Karpas-422 (cell line): ENCODE results near the gene VPS33B. TPM values are rescaled to one million over a fixed set of nuclear protein-coding genes. Genes with fewer than 3 reads are reported as not detected.
A peak's percentile ranks its signal among the peaks of the same experiment; 100 is the strongest.

ENCODE experiments used
- DNase-seq: peaks from one replicate; pipeline ENCODE4 v3.0.0-alpha.2; 2015
- H2AFZ ChIP-seq: fragments of 200-600 bp; sonication (generic); 2 replicates; pipeline ENCODE4 v1.6.1; 2014; ENCODE audit warnings: antibody characterized with exemption, low read length, mixed read lengths
- H3K27ac ChIP-seq: fragments of 200-600 bp; sonication (generic); 2 replicates; pipeline ENCODE4 v1.5.1; 2014; ENCODE audit warnings: mild to moderate bottlenecking, low read length, moderate library complexity
- H3K27me3 ChIP-seq: fragments of 200-600 bp; sonication (generic); 2 replicates; pipeline ENCODE4 v1.6.1; 2014; ENCODE audit warnings: low read length, mixed read lengths
- H3K36me3 ChIP-seq: fragments of 200-600 bp; sonication (generic); 2 replicates; pipeline ENCODE4 v1.6.1; 2014; ENCODE audit warnings: low read length, mixed read lengths; ENCODE audit not compliant: insufficient read depth
- H3K4me1 ChIP-seq: fragments of 200-600 bp; sonication (generic); 2 replicates; pipeline ENCODE4 v1.6.1; 2014; ENCODE audit warnings: mild to moderate bottlenecking, low read length, mixed read lengths
- H3K4me2 ChIP-seq: fragments of 200-600 bp; sonication (generic); 2 replicates; pipeline ENCODE4 v1.6.1; 2014; ENCODE audit warnings: low read length, low read depth, mild to moderate bottlenecking; ENCODE audit not compliant: poor library complexity, severe bottlenecking
- H3K4me3 ChIP-seq: fragments of 200-600 bp; sonication (generic); 2 replicates; pipeline ENCODE4 v1.5.1; 2014; ENCODE audit warnings: mild to moderate bottlenecking, antibody characterized with exemption, low read length, mixed read lengths
- H3K79me2 ChIP-seq: fragments of 200-600 bp; sonication (generic); 2 replicates; pipeline ENCODE4 v1.6.1; 2014; ENCODE audit warnings: mild to moderate bottlenecking, low read length, mixed read lengths
- H3K9ac ChIP-seq: fragments of 200-600 bp; sonication (generic); 2 replicates; pipeline ENCODE4 v1.6.0; 2014; ENCODE audit warnings: low read length
- H3K9me2 ChIP-seq: fragments of 200-600 bp; sonication (generic), shearing (Covaris generic); replicated peaks from 2 replicates; pipeline ENCODE4 v1.6.0; 2014; ENCODE audit warnings: mild to moderate bottlenecking, low read length, moderate library complexity; ENCODE audit not compliant: insufficient read depth
- H3K9me3 ChIP-seq: fragments of 300-700, 200-600 bp; sonication (generic); 2 replicates; pipeline ENCODE4 v1.6.1; 2014; ENCODE audit warnings: low read length, mixed read lengths
- H4K20me1 ChIP-seq: fragments of 200-600 bp; sonication (generic); 2 replicates; pipeline ENCODE4 v1.6.1; 2014; ENCODE audit warnings: mild to moderate bottlenecking, antibody characterized with exemption, low read length, low read depth; ENCODE audit not compliant: insufficient read depth
- total RNA-seq: library from RNA; depleted of rRNA; stranded (reverse); fragments of >200 nt; shearing (Covaris generic); gene quantifications from 2 replicates; pipeline ENCODE4 v1.2.3, GENCODE V29; 2014; ENCODE audit warnings: low replicate concordance

VPS33B gene
- total RNA-seq, 1 experiment from 2014 or later, result 5.7 TPM

DNA sequence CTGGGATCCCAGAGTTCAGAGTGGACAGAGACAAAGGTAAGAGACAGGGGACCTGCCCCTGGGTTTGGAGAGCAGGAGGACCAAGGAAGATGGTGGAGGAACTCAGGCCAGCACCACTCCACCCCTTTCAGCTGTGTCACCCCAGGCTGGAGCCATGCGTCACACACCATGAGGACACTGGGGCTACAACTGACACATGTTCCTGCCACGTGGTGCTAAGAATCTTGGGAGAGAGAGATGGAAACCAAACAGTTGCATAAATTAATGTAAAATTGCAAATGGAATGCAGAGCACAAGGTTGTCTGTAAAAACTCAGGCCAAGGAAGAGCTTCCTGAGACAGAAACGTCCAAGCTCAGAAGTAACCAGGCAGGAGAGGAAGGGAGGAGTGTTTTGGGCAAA is 22.7 kb upstream of the VPS33B start:
- H3K4me2 ChIP-seq, result no peak overlapping the region
- no peak for DNase-seq
- no peaks in the 10 kb centered on the region for H3K9me2 ChIP-seq
- no peak overlapping the region for H3K4me3 ChIP-seq
- H3K9ac ChIP-seq, result no peak overlapping the region
- H4K20me1 ChIP-seq, result no peaks in the 10 kb centered on the region
- no peak overlapping the region for H3K27ac ChIP-seq
- H2AFZ ChIP-seq, result no peak overlapping the region; the same call in 1 of the 2 replicates
- no peaks in the 10 kb centered on the region for H3K79me2 ChIP-seq
- no peaks in the 10 kb centered on the region for H3K9me3 ChIP-seq
- no peaks in the 10 kb centered on the region for H3K27me3 ChIP-seq
- peaks cover 10% of the 10 kb centered on the region for H3K4me1 ChIP-seq
- H3K36me3 ChIP-seq, result no peaks in the 10 kb centered on the region

DNA sequence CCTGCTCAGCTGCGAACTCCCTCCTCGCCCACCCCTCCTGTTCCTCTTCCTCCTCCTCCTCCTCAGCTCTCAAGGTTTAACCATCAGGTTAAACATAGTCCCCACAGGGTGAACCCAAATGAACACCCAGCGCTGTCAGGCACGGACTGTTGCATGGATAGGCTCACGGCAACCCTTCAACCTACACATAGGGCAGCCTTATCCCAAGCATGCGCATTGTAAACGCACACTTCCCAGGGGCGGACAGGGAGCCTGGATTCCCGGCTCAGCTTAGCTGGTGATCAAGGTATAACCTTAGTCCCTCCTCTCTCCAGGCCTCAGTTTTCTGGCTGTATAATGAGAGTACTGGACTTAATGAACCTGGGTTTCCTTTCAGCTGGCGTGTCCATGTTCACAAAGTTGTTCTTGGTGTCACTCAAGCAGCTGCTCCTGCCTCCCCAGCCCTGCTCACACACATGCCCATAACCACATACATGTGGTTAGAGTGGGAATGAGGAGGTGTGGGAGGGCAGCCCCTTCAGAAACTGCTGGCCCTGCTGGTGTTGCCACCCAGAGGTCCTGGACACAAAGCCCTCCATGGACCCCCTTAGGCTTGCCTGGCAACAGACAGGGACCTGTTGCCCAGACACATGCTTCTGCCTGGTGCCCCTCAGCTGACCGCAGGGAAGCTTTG is 20.9 kb upstream of the VPS33B start:
- Histone ChIP-seq H2AFZ (no peak overlapping the region), H3K4me1 (no peaks in the 10 kb centered on the region; the same call in 1 of the 2 replicates), H3K27me3 (no peaks in the 10 kb centered on the region), H4K20me1 (no peaks in the 10 kb centered on the region), H3K9me2 (no peaks in the 10 kb centered on the region), H3K27ac (no peak overlapping the region), H3K4me3 (no peak overlapping the region), H3K4me2 (no peak overlapping the region), H3K9ac (no peak overlapping the region), H3K79me2 (no peaks in the 10 kb centered on the region), H3K9me3 (no peaks in the 10 kb centered on the region), H3K36me3 (no peaks in the 10 kb centered on the region)
- no peak for DNase-seq

DNA sequence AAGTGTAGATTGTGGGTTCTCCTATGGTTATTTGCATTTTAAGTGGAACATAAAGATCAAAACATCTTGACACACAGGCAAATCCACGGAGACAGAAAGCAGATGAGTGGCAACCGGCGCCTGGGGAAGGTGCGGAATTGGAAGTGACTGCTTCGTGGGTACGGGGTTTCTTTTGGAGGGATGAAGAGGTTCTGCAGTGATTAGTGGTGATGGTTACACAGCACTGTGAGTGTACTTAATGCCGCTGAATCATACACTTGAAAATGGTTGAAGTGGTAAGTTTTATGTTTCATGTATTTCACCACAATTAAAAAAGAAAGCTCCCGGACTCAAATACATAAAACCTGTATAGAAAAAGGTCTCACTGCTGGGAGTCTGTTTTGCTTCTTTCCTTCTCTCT is 18.5 kb upstream of the VPS33B start:
- Histone ChIP-seq H3K27me3 (no peaks in the 10 kb centered on the region), H3K9ac (no peak overlapping the region), H3K4me2 (no peak overlapping the region), H3K4me3 (no peak overlapping the region), H3K4me1 (no peaks in the 10 kb centered on the region), H3K27ac (no peak overlapping the region), H4K20me1 (no peaks in the 10 kb centered on the region), H3K9me3 (no peaks in the 10 kb centered on the region), H3K79me2 (no peaks in the 10 kb centered on the region), H3K9me2 (no peaks in the 10 kb centered on the region), H3K36me3 (no peaks in the 10 kb centered on the region), H2AFZ (no peak overlapping the region)
- no peak for DNase-seq

DNA sequence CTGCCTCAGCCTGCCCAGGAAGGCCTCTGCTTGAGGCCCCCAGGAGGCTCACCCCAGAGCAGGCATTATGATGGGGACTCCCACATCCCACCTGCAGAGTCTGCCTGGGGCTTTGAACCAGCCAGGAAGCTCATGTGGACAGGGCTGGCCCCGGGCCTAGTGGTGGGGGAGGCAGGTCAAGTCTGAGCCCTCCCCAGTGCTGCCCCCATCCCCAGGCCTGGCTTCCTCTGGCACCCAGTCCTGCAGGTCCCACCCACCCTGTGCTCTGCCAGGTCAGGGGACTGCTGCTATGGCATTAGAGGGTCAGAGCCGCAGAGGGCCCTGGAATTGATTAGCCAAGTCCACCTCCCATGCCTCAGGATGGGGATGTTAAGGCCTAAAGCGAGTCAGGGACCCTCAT is 17.6 kb upstream of the VPS33B start:
- no peaks in the 10 kb centered on the region for H3K9me2 ChIP-seq
- H3K36me3 ChIP-seq, result no peaks in the 10 kb centered on the region
- H3K79me2 ChIP-seq, result no peaks in the 10 kb centered on the region
- H4K20me1 ChIP-seq, result no peaks in the 10 kb centered on the region
- no peaks in the 10 kb centered on the region for H3K27me3 ChIP-seq
- no peak overlapping the region for H3K4me2 ChIP-seq
- no peaks in the 10 kb centered on the region for H3K9me3 ChIP-seq
- H3K9ac ChIP-seq, result no peak overlapping the region
- H3K27ac ChIP-seq, result no peak overlapping the region
- H3K4me1 ChIP-seq, result no peaks in the 10 kb centered on the region
- no peak overlapping the region for H2AFZ ChIP-seq
- no peak for DNase-seq
- no peak overlapping the region for H3K4me3 ChIP-seq

DNA sequence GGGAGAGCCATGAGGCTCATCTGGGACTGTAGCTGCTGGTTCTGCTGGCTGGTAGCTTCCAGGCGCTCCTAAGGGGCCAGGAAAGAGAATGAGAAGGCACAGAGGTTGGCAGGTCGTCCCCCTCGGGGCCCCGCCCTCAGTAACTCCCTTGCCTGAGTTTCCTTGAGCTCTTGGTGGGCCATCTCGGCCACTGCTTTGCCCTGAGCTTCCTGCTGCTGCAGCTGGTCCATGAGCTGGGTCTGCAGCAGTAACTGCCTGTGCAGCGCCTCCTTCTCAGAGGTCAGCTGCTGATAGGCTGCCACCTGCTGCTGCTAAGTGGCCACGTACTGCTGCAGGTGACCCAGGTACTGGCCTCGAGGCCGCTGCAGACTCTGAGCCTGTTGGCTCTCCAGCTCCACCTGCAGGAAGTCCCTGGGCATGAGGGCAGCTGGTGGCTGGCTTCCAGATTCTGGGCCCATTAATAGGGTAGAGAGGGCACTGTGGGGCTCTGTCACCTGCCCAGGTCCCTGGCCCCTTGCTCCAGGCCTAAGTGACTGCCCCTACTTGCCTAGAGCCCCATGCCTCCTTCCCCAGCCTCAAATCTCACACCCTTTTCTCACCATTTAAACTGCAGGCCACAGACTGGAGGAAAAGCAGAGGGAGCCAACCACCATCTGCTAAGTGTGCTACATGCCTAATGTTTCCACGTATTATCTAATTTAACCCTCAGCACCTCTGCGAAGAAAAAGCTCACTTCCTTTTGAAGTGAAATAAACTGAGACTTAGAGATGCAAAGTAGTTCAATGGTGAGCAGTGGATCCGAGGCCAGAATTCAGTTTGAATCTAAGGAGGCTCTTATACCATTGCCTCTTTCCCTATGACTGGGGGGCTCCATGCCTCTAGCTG is 10.8 kb upstream of the VPS33B start:
- no peaks in the 10 kb centered on the region for H3K79me2 ChIP-seq
- H3K27ac ChIP-seq, result no peak overlapping the region
- peak overlapping the region; percentile 81; the same call in 1 of the 2 replicates for H2AFZ ChIP-seq
- H4K20me1 ChIP-seq, result no peaks in the 10 kb centered on the region
- H3K4me3 ChIP-seq, result peak overlapping the region; percentile 40; the same call in 1 of the 2 replicates
- peak overlapping the region; percentile 58 for H3K4me2 ChIP-seq
- H3K4me1 ChIP-seq, result peaks cover 6% of the 10 kb centered on the region
- peak; percentile 82 for DNase-seq
- H3K9me3 ChIP-seq, result no peaks in the 10 kb centered on the region
- H3K9ac ChIP-seq, result no peak overlapping the region
- no peaks in the 10 kb centered on the region for H3K27me3 ChIP-seq
- H3K36me3 ChIP-seq, result no peaks in the 10 kb centered on the region
- H3K9me2 ChIP-seq, result no peaks in the 10 kb centered on the region

DNA sequence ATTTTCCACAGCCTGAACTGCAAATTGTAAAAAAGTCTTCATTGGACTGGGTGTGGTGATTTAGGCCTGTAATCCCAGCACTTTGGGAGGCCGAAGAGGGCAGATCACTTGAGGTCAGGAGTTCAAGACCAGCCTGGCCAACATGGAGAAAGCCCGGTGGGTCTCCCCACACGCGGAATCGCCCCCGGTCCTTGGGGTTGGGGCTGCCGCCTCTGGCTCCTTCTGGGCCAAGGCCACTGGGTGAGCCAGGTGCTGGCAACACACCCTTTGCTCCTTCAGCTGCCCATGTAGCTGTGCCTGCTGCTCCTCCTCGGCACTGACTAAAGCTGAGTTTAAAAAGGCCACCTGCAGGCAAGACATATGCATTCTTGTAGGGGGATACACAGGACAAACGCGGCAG is 9.4 kb upstream of the VPS33B start:
- H2AFZ ChIP-seq, result no peak overlapping the region
- H3K4me1 ChIP-seq, result peaks cover 6% of the 10 kb centered on the region
- H3K4me2 ChIP-seq, result no peak overlapping the region
- H4K20me1 ChIP-seq, result no peaks in the 10 kb centered on the region
- H3K36me3 ChIP-seq, result no peaks in the 10 kb centered on the region
- H3K9ac ChIP-seq, result no peak overlapping the region
- H3K4me3 ChIP-seq, result no peak overlapping the region
- H3K79me2 ChIP-seq, result no peaks in the 10 kb centered on the region
- H3K9me2 ChIP-seq, result no peaks in the 10 kb centered on the region
- no peaks in the 10 kb centered on the region for H3K9me3 ChIP-seq
- H3K27ac ChIP-seq, result no peak overlapping the region
- H3K27me3 ChIP-seq, result no peaks in the 10 kb centered on the region
- DNase-seq, result no peak

DNA sequence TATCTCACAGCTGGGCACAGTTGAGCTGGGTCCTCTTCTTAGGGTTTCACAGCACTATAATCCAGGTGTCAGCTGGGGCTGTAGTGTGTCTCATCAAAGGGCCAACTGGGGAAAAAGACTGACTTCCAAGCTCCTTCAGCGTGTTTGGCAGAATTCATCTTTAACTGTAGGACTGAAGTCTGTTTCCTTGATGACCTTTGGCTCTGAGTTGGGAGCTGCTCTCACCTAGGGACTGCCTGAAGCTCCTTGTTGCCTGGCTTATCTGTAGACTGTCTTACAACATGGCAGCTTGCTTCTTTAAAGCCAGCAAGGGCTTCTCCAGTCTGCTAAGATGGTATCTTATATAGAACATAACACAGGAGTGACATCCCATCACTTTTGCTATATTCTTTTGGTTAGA is 5.3 kb upstream of the VPS33B start:
- Histone ChIP-seq H3K27me3 (no peaks in the 10 kb centered on the region), H3K36me3 (no peaks in the 10 kb centered on the region), H3K9ac (no peak overlapping the region), H3K4me2 (no peak overlapping the region), H2AFZ (no peak overlapping the region), H3K9me2 (no peaks in the 10 kb centered on the region), H3K79me2 (0 out of 2 replicates have a peak, but pooled peaks cover 5% of the 10 kb centered on the region), H3K27ac (no peak overlapping the region), H3K9me3 (no peaks in the 10 kb centered on the region), H3K4me1 (peaks cover 7% of the 10 kb centered on the region), H4K20me1 (no peaks in the 10 kb centered on the region), H3K4me3 (no peak overlapping the region)
- DNase-seq, result no peak

DNA sequence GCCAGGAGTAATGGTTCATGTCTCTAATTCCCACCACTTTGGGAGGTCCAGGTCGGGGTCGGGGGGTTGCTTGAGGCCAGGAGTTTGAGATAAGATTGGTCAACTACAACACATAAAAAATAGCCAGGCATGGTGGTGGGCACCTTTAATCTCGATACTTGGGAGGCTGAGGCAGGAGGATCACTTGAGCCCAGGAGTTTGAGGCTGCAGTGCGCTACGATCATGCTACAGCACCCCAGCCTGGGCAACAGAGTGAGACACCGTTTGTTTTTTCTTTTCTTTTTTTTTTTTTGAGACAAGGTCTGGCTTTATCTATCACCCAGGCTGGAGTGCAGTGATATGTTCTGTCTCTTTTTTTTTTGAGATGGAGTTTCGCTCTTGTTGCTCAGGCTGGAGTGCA is 1.3 kb upstream of the VPS33B start:
- H3K4me2 ChIP-seq, result peak overlapping the region; percentile 98

More for the DNA sequence above, 1.3 kb upstream of the VPS33B start:
- Histone ChIP-seq H3K27me3 (no peaks in the 10 kb centered on the region), H3K9ac (no peak overlapping the region), H3K79me2 (peaks cover 37% of the 10 kb centered on the region), H4K20me1 (no peaks in the 10 kb centered on the region), H3K9me2 (no peaks in the 10 kb centered on the region), H3K9me3 (no peaks in the 10 kb centered on the region), H3K4me1 (peaks cover 24% of the 10 kb centered on the region), H3K27ac (no peak overlapping the region), H3K36me3 (no peaks in the 10 kb centered on the region), H2AFZ (no peak overlapping the region), H3K4me3 (no peak overlapping the region)
- no peak for DNase-seq
